Non-pigmented ciliary epithelial cell (primary cell): Measurements from ENCODE around the gene PRCP.
"Not testable (repeated sequence)": the region's sequence is repeated elsewhere in the genome, so short reads cannot be mapped to it uniquely, and the experiment has no call there.

ENCODE experiments used
- DNase-seq: peaks from one replicate; pipeline ENCODE4 v3.0.0-alpha.2; 2010; ENCODE audit warnings: low read depth

PRCP gene

GRCh38 chr11:82871646-82872045 is 28.6 kb downstream of the PRCP start:
- DNase-seq, result no peak

DNA sequence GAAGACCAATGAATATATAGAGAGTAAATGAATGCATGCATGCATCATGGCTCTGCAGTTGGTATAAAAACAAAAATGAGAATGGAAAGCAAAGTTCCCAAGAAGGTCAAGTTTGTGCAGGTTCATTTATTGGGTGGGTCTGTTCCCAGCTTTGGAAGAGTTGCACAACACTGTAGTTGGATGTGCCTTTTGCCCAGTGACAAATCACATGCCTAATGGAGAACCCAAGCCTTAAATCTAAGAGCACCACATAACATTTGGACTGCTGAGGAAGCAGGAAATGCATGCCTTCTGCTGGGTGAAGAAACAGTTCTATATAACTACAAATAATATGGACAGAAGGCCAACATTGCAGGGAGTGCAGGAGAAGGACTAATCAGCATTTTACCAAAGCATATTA is 30.6 kb downstream of the PRCP start:
- DNase-seq, result no peak

DNA sequence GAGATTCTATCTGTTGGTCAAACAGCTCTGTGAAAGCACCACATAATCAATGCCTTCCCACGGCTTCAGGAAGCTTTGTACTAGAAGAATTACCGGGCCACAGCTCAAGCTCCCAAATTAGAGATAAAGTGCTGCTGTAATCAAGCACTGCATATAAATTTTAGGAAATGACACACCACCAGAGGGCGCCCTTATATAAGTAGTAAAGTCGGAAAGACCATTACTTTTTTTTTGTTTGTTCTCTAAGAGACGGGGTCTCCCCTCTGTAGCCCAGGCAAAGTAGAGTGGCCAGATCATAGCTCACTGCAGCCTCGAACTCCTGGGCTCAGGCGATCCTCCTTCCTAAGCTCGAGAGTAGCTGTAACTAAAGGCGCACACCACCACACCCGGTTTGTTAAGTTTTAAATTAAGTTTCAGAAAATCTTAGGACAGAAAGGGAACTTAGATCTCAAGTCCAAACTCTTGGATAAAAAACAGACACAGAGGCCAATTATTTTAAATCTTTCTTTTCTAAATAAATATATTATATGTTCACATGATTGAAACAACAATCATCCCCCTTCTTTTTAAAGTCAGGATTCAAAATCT is 32.6 kb downstream of the PRCP start:
- no peak for DNase-seq

GRCh38 chr11:82865841-82866240 is 34.4 kb downstream of the PRCP start:
- no peak for DNase-seq

DNA sequence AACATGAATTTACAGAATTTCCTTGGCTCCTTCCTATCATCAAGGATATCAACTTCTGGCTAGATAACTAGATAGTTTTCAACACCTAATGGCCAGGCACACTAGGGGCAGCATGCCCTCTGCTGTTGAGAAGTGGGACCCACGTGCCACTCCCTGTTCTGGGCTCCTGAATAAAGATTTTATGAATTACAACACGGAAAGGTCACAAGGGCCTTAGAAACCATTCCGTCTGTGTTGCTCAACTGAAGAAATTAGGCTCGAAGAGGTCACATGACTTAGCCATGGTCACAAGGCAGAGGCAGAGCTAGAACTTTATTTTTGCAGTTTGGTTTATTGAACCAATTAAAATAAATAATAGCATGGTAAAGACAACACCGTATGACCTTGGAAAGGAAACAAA is 36.0 kb downstream of the PRCP start:
- DNase-seq, result no peak

DNA sequence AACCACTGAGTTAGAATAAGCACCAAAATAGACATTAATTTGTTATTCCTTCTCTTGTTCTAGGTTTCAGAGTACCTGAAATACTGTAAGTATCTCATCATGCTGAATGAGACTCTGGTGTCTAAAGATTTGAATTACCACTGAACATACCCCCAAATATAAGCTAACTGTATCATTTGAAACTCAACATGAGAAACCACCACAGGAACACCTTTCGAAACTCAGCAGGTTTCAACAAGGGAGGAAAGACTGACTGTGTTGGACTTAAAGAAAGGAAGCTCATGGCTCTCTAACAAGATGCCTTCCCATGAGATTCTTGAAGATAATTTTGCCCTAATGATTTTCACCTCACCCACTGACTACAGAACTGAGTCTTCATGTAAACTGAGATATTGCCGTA is 37.0 kb downstream of the PRCP start:
- DNase-seq, result no peak

- no peak for DNase-seq
Measured at GRCh38 chr11:82862379-82862778, 37.9 kb downstream of the PRCP start.

- DNase-seq, result no peak
Measured at GRCh38 chr11:82859750-82860149, 40.5 kb downstream of the PRCP start.

- no peak for DNase-seq
Measured at GRCh38 chr11:82858556-82859091, 41.6 kb downstream of the PRCP start.

GRCh38 chr11:82858133-82858532 is 42.1 kb downstream of the PRCP start:
- no peak for DNase-seq

DNA sequence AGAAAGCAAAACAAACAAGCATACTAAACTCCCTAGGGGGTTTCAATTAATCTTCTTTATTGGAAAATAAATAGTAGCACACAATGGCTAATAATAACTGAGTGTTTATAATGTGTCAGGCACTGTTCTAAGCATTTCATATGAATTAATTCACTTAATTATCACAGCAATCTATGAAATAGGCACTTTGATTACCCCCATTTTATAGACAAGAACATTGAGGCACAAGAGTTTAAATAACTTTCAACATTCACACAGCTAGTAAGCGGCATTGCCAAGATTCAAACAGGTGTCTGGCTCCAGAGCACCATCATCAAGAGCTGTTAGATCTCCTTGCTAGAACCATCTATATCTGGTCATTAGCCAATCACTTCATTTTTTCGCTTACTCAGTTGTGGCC is 43.1 kb downstream of the PRCP start:
- no peak for DNase-seq

- DNase-seq, result no peak
Measured at GRCh38 chr11:82855616-82856015, 44.6 kb downstream of the PRCP start.

GRCh38 chr11:82854916-82855315 is 45.3 kb downstream of the PRCP start:
- DNase-seq, result not testable (repeated sequence)

DNA sequence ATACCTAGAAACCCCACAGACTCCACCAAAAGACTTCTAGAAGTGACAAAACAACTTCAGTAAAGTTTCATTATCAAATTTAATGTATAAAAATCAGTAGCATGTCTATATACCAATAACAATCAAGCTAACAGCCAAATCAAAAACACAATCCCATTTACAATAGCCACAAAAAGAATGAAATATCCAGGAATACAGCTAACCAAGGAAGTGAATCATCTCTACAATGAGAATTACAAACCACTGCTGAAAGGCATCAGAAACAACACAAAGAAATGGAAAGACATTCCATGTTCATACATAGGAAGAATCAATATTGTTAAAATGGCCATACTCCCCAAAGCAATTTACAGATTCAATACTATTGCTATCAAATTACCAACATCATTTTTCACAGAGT is 46.0 kb downstream of the PRCP start:
- DNase-seq, result no peak

DNA sequence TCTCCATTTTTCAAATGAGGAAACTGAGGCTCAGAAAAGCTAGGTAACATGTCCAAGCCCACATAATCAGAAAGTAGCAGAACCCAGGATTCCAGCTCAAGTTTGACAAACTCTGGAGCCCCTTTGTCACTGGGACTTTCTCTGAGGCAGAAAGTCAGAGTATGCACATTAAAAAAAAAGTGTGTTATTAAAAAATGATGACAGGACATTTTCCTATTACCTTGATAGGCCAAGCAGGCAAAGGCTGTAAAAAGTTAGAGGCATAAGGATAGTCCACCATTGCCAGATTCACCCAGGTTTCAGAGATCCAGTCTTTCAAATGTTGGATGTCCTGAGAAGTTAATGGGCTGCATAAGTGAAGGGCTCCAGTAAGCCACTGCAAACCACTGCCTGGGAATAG is 51.4 kb downstream of the PRCP start:
- DNase-seq, result no peak

DNA sequence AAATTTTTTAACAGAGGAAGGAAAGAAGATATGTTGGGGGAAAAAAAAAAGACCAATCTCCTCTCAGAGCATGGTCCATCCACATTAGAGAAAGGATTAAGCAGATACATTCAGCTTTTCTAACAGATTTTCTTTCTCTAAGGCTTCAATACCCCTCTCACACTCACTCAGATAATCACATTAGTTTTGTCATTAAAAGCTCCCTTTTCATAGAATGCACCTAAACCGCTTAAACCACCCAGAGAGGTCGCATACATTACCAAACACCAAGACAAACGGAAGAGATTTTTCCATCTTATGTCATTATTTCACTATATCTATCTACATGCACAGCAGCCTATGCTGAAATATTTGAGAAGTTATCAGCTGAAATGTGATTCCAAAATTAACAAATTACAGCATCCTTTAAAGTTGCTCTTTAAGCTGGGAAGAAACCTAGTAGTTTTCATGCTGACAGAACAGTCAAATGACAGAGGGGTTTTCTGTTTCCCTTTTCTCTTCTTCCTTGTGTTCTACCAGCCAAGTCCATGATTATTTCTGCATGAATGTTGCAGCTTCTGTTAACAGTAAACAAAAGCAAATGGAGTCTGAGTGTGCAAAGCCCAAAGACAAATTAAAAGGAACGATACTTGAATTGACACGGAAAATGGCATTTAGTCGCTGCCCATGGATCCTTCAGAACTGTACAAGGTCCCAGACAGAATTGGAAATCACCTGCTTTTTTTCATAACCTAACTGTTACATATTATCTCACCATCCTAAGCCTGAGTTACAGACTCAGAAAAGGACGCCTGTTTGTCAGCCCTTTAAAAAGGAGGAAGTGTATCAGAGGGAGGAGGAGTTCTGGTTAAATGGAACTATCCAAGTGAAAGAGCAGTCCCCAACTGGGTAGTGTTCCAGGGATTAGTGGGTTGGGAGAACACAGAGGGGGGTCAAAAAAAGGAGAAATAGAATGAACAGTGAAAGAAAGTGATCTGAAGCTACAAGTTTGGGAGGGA is 54.6 kb downstream of the PRCP start:
- no peak for DNase-seq

DNA sequence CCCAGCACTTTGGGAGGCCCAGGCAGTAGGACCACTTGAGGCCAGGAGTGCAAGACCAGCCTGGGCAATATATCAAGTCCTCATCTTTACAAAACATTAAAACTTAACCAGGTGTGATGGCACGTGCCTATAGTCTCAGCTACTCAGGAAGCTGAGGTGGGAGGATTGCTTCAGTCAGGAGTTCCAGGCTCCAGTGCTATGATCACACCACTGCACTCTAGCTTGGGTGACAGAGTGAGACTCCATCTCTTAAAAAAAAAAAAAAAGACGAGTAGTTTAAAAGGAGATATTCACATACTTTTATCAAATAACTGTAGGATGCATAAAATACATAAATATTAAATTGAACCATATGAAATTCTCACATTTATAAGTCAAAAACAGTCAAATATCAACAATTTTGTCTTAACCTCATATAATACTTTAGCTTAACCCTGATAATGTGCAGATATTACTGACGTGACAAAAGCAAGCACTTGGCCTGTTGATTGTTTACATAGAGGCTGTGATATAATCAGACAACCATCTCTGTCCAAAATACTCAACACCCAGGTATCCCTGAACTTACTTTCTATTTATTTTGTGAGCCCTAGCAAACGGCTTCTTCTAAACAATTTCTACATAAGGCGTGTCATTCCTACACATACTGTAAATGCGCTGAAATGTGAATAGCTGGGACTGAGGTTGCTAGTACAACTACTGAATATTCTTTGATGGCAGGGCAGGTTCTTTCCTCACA is 57.0 kb downstream of the PRCP start:
- no peak for DNase-seq

- DNase-seq, result no peak
Measured at GRCh38 chr11:82842019-82842418, 58.2 kb downstream of the PRCP start.

GRCh38 chr11:82837650-82838049 is 62.6 kb downstream of the PRCP start:
- no peak for DNase-seq

GRCh38 chr11:82832983-82833382 is 67.2 kb downstream of the PRCP start:
- DNase-seq, result no peak

DNA sequence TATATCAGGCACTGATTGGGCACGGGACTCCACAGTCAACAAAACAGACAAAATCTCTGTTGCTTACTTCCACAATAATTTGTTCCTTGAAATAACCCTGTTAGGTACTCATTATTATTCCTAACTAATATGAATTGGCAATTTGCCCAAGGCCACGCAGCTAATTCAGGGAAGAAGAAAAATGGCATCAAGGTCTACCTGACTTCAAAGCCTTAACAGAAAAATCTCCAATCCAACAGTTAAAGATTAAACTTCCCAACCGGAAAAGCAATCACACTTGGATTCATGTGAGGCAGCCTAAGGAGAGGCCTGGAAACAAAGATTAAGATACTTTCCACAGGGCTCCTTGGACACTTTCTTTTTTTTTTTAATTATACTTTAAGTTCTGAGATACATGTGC is 68.9 kb downstream of the PRCP start:
- no peak for DNase-seq

DNA sequence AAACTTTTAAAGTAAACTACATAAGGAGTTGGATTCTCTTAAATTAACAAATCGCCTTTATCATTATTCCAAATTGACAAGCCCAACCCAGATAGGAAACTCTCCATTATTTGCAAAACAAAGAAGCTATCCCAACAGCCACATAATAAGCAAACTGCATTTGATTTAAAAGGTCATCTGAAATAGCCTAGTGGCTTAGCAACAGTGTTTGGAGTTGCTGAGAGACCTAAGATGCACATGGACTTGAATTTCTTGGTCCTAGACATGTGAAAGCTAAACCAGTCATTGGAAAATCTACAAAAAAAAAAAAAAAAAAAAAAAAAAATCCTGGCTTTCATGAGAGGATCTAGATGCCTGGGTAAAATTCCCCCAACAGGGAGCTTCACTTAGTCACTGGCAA is 69.5 kb downstream of the PRCP start:
- no peak for DNase-seq

GRCh38 chr11:82829101-82829500 is 71.1 kb downstream of the PRCP start:
- DNase-seq, result no peak
